ENCODE data around the gene LHX4. TPM values are rescaled to one million over a fixed set of nuclear protein-coding genes. Genes with fewer than 3 reads are reported as not detected.
A peak's percentile ranks its signal among the peaks of the same experiment; 100 is the strongest.

Gene LHX4
- total and polyA plus RNA-seq, 2 of the 4 experiments (the other 2 are of a cell fraction) = 0.05 to 0.18 TPM

DNA sequence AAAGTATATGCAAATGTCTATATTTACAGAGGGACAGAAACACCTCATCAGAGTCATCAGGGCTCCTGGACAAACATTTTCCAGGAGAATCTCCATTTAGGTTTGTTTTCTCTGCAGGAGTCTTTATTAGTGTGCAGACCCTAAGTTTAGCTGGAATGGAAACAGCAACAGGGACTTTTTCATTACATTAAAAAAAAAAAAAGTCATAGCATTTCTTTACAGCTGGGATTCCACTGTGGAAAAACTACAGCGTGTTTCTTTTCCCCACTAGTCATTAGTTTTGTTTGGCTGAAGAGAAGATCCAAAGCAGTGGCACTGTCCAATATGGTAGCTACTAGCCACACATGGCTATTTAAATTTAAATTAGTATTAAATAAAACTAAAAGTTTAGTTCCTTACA lies 49.6 kb downstream of the LHX4 start:
- H3K18ac ChIP-seq (ENCODE audit: low read depth, low read length) = no peak overlapping the region
- CTCF ChIA-PET = no interaction called here
- no peak overlapping the region for H3K4ac ChIP-seq (ENCODE audit: low read depth, low read length)
- no peak overlapping the region for H2BK5ac ChIP-seq (ENCODE audit: low read depth, low read length, poor library complexity, severe bottlenecking)
- H3K4me3 ChIP-seq (ENCODE audit: insufficient read depth, low read depth, low read length) = no peak overlapping the region
- no TSS peak for BruUV-seq (replicated peaks)
- no peak overlapping the region for H4K5ac ChIP-seq (ENCODE audit: low read depth, low read length)
- H2BK15ac ChIP-seq (ENCODE audit: low read depth, low read length) = no peak overlapping the region
- H3K9me1 ChIP-seq (ENCODE audit: insufficient read depth, low read length) = peaks cover 8% of the 10 kb centered on the region
- TF ChIP-seq, protein P1, sequence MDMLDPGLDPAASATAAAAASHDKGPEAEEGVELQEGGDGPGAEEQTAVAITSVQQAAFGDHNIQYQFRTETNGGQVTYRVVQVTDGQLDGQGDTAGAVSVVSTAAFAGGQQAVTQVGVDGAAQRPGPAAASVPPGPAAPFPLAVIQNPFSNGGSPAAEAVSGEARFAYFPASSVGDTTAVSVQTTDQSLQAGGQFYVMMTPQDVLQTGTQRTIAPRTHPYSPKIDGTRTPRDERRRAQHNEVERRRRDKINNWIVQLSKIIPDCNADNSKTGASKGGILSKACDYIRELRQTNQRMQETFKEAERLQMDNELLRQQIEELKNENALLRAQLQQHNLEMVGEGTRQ (IDR thresholded peaks at IDR 0.05; ENCODE audit: low read depth, low read length) = no peak
- no peak for TF ChIP-seq MAFK (IDR thresholded peaks at IDR 0.05; ENCODE audit: low read depth, low read length)
- no peak for TF ChIP-seq MAZ (IDR thresholded peaks at IDR 0.05; ENCODE audit: borderline replicate concordance, low read depth, low read length)
- TF ChIP-seq, protein P2, sequence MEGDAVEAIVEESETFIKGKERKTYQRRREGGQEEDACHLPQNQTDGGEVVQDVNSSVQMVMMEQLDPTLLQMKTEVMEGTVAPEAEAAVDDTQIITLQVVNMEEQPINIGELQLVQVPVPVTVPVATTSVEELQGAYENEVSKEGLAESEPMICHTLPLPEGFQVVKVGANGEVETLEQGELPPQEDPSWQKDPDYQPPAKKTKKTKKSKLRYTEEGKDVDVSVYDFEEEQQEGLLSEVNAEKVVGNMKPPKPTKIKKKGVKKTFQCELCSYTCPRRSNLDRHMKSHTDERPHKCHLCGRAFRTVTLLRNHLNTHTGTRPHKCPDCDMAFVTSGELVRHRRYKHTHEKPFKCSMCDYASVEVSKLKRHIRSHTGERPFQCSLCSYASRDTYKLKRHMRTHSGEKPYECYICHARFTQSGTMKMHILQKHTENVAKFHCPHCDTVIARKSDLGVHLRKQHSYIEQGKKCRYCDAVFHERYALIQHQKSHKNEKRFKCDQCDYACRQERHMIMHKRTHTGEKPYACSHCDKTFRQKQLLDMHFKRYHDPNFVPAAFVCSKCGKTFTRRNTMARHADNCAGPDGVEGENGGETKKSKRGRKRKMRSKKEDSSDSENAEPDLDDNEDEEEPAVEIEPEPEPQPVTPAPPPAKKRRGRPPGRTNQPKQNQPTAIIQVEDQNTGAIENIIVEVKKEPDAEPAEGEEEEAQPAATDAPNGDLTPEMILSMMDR (conservative IDR thresholded peaks at IDR 0.05; ENCODE audit: low read depth, low read length) = no peak
- TF ChIP-seq ELK1 (IDR thresholded peaks at IDR 0.05; ENCODE audit: borderline replicate concordance, low read depth, low read length) = no peak
- no peak for TF ChIP-seq RCOR1 (IDR thresholded peaks at IDR 0.05; ENCODE audit: insufficient replicate concordance, low read length)
- no peak for TF ChIP-seq MXI1 (IDR thresholded peaks at IDR 0.05; ENCODE audit: borderline replicate concordance, low read depth, low read length)
- no peak for TF ChIP-seq RAD21 (IDR thresholded peaks at IDR 0.05; ENCODE audit: low read length)
- no peak for TF ChIP-seq RFX5 (IDR thresholded peaks at IDR 0.05; ENCODE audit: low read depth, low read length)
- TF ChIP-seq CHD1 (IDR thresholded peaks at IDR 0.05; ENCODE audit: low read depth, low read length) = no peak
- no peak for TF ChIP-seq NFE2L2 (IDR thresholded peaks at IDR 0.05; ENCODE audit: low read depth, low read length)
- TF ChIP-seq BHLHE40 (IDR thresholded peaks at IDR 0.05; ENCODE audit: low read depth, low read length) = no peak
- TF ChIP-seq SMC3 (IDR thresholded peaks at IDR 0.05; ENCODE audit: low read depth, low read length) = no peak
- H3K4me1 ChIP-seq (ENCODE audit: control insufficient read depth, insufficient read depth, low read length) = peaks cover 2% of the 10 kb centered on the region; the same call in 1 of the 2 replicates
- H2AK9ac ChIP-seq (replicated peaks; ENCODE audit: low read depth, low read length, poor library complexity) = no peak overlapping the region
- DNase-seq = no peak
- H2AFZ ChIP-seq (replicated peaks; ENCODE audit: low read length, poor library complexity) = no peak overlapping the region
- H3K9me3 ChIP-seq (ENCODE audit: control insufficient read depth, insufficient read depth, low read length) = no peaks in the 10 kb centered on the region
- no peak overlapping the region for H2BK120ac ChIP-seq (ENCODE audit: low read depth, low read length)
- no peak overlapping the region for H2BK20ac ChIP-seq (ENCODE audit: low read depth, low read length)
- no peak for ATAC-seq (ENCODE audit: low read depth)
- no peaks in the 10 kb centered on the region for H3K79me1 ChIP-seq (ENCODE audit: low read depth in 1 of 2, low read length in 2 of 2)
- intact Hi-C loops (cut with micrococcal nuclease) = loop anchor here (5.0 kb wide), 2 partner anchors 63 to 138 kb away; no protein-coding TSS in a partner anchor
- no CpG with 5 or more reads among the region's 1 CpG for WGBS, 2 experiments (ENCODE audit: extremely low coverage in 2 of 2, insufficient read length in 1 of 2)
- in situ Hi-C loops (cut with MboI; ENCODE audit: low sequenced_read_pairs) = no loop called here
- H4K20me1 ChIP-seq (ENCODE audit: insufficient read depth, low read length) = peaks cover 3% of the 10 kb centered on the region; the same call in 1 of the 2 replicates
- no peak overlapping the region for H2AK5ac ChIP-seq (ENCODE audit: low read depth, low read length)
- dilution Hi-C loops (cut with HindIII; ENCODE audit: low sequenced_read_pairs, unreplicated experiment) = no loop called here
- 0 out of 2 replicates have a peak overlapping the region, but pooled peaks have one; percentile 37 for H3K14ac ChIP-seq (replicated peaks; ENCODE audit: low read depth, low read length)
- H3K36me3 ChIP-seq (ENCODE audit: control insufficient read depth, insufficient read depth, low read length) = peaks cover 21% of the 10 kb centered on the region
- H3K23ac ChIP-seq (ENCODE audit: low read depth, low read length) = no peak overlapping the region
- H3K4me2 ChIP-seq (ENCODE audit: low read depth, low read length) = no peak overlapping the region
- H3K9ac ChIP-seq (ENCODE audit: low read depth, low read length) = no peak overlapping the region
- no peak overlapping the region for H4K8ac ChIP-seq (ENCODE audit: low read depth in 2 of 2, low read length in 2 of 2)
- H3K27ac ChIP-seq (ENCODE audit: insufficient read depth, low read length) = no peak overlapping the region
- POLR2A ChIA-PET (ENCODE audit: unreplicated experiment) = no interaction called here
- no peak overlapping the region for H4K91ac ChIP-seq (ENCODE audit: insufficient read depth, low read depth, low read length)
- no peak overlapping the region for H3K56ac ChIP-seq (ENCODE audit: extremely low read depth, insufficient read depth, low read length)
- H3K27me3 ChIP-seq (ENCODE audit: control insufficient read depth, insufficient read depth, low read length) = no peaks in the 10 kb centered on the region

All from IMR-90 (cell line).